Measurements from ENCODE around the gene PEF1. TPM values are rescaled to one million over a fixed set of nuclear protein-coding genes. Genes with fewer than 3 reads are reported as not detected.

Gene PEF1
- total RNA-seq, 1 donor from 2014 or later, result 70.9 TPM

DNA sequence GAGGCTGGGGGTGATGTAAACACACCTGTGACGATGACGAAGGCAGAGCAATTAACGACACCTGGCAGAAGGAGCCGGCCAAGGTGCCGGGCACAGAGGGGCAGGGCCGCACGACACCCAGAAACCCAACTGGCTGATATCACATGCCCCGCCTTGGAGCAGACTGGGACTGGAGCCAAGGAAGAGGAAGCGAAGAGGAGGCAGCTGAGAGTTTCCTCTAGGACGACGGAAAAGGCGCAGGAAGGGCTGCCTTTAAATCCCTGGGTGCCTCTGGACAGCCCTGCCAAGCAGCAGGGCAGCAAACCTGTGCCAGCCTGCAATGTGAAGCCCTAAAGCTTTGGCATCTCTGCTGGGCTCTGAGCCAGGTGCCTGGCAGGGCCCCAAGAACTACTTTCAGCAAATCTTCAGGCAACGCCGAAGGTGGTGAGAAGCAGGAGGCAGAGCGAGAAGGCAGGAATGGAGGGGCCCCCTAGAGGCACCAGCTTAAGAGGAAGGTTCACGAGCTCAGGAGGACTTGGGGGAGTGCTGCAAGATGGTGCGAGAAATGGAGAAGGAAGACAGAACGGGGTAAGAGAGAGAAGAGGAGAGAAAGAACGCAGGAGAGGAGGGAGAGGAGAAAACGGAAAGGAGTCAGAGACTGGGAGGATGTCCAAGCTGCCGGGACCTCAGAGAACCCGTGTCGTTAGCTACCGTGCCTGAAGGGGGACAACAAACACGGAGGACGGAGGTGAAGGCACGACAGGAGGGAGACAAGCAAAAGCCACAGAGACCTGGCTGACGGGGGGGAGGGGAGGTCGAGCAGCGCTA is 25.3 kb upstream of the PEF1 start:
- Mint-ChIP-seq H3K36me3 (ENCODE audit: low read depth, unreplicated experiment) (peaks cover 4% of the 10 kb centered on the region), H3K27ac (ENCODE audit: unreplicated experiment) (peak overlapping the region; percentile 86), H3K4me1 (ENCODE audit: unreplicated experiment) (peaks cover 15% of the 10 kb centered on the region), H3K27me3 (ENCODE audit: unreplicated experiment) (peaks cover 11% of the 10 kb centered on the region), H3K9me3 (ENCODE audit: unreplicated experiment) (no peaks in the 10 kb centered on the region), H3K4me3 (ENCODE audit: unreplicated experiment) (peak overlapping the region; percentile 47)
- DNase-seq (ENCODE audit: low spot score), result no peak
- TF ChIP-seq, protein P1, sequence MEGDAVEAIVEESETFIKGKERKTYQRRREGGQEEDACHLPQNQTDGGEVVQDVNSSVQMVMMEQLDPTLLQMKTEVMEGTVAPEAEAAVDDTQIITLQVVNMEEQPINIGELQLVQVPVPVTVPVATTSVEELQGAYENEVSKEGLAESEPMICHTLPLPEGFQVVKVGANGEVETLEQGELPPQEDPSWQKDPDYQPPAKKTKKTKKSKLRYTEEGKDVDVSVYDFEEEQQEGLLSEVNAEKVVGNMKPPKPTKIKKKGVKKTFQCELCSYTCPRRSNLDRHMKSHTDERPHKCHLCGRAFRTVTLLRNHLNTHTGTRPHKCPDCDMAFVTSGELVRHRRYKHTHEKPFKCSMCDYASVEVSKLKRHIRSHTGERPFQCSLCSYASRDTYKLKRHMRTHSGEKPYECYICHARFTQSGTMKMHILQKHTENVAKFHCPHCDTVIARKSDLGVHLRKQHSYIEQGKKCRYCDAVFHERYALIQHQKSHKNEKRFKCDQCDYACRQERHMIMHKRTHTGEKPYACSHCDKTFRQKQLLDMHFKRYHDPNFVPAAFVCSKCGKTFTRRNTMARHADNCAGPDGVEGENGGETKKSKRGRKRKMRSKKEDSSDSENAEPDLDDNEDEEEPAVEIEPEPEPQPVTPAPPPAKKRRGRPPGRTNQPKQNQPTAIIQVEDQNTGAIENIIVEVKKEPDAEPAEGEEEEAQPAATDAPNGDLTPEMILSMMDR (IDR thresholded peaks at IDR 0.05; ENCODE audit: unreplicated experiment), result no peak

DNA sequence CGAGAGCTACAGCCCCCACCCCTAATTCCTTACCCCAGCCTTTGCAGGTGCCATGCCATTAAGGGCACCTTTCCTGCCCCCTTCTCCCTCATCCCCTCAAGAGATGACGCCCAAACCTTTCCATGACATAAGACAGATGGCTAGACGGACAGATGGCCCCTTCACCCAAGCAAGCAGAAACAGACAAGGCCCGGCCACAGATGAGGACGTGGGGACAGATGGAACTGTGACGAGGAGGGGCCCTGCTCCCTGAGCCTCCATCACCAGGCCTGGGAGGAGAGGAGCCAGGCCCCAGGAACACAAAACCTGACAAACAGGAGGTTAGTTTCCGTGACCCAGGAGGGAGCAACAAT is 24.7 kb upstream of the PEF1 start:
- Mint-ChIP-seq H3K27me3 (ENCODE audit: unreplicated experiment) (peaks cover 11% of the 10 kb centered on the region), H3K4me3 (ENCODE audit: unreplicated experiment) (peak overlapping the region; percentile 47), H3K27ac (ENCODE audit: unreplicated experiment) (no peak overlapping the region), H3K9me3 (ENCODE audit: unreplicated experiment) (no peaks in the 10 kb centered on the region), H3K4me1 (ENCODE audit: unreplicated experiment) (peaks cover 15% of the 10 kb centered on the region), H3K36me3 (ENCODE audit: low read depth, unreplicated experiment) (peaks cover 4% of the 10 kb centered on the region)
- TF ChIP-seq, protein P1 (IDR thresholded peaks at IDR 0.05; ENCODE audit: unreplicated experiment), result no peak
- DNase-seq (ENCODE audit: low spot score), result no peak

DNA sequence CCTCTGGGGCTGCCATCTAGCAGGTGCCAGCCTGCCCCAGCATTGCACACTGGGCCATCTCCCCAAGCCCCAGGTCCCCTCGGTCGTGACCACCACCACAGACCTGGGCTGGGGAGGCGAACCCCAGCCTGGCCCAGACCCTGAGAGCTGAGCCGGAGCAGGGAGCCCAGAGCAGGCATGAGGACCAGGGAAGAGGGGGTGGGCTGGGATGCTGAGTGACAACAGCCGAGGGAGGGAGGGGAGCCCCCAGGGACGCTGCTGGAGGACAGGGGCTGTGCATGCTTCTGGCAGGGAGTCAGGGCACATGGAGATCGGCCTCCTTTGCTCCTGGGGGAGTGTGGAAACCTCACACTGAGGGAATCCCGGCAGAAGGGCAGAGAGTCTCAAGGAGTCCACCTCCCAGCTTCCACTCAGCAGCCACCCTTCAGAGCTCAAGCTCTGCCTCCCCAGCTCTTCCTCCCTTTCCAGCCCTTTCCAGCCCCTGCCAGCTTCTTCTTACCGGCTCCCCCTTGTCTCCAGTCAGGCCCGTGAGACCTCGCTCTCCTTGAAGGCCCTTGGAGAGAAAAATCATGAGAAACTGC is 23.7 kb upstream of the PEF1 start:
- TF ChIP-seq, protein P1 (IDR thresholded peaks at IDR 0.05; ENCODE audit: unreplicated experiment), result no peak
- Mint-ChIP-seq H3K27me3 (ENCODE audit: unreplicated experiment) (peaks cover 11% of the 10 kb centered on the region), H3K4me1 (ENCODE audit: unreplicated experiment) (peaks cover 15% of the 10 kb centered on the region), H3K27ac (ENCODE audit: unreplicated experiment) (no peak overlapping the region), H3K36me3 (ENCODE audit: low read depth, unreplicated experiment) (peaks cover 4% of the 10 kb centered on the region), H3K9me3 (ENCODE audit: unreplicated experiment) (no peaks in the 10 kb centered on the region), H3K4me3 (ENCODE audit: unreplicated experiment) (no peak overlapping the region)
- no peak for DNase-seq (ENCODE audit: low spot score)

DNA sequence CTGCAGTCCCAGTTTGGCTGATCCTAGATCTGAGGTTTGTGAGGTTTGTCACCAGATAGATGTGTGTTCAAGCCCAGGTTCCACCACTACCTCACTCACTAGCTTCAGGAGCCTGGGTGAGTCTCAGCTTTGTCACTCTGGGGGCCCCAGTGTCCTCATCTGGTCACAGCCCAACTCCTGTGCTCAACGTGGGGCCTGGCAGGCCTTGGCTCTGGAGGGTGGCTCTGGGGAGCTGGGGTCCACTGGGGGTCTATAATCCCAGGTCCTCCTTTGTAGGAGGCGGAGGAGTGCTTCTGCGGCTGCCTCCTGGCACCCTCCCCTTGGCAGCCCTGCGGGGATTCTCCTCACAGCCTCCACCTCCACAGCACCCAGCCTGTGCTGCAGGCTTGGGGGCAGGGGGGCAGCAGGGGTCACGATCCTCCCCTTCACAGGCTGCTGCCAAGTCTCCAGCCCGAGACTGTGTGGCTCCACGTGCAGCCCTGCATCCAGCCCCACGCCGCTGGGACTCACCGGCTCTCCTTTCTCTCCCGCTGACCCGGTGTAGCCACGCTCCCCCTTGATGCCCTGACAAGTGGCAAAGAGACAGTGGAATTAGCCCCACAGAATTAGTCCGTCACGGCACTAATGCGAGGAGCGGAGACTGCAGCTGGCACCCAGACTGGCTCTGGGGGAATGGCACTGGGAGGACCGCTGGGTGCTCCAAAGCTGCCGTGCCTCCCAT is 22.5 kb upstream of the PEF1 start:
- TF ChIP-seq, protein P1 (IDR thresholded peaks at IDR 0.05; ENCODE audit: unreplicated experiment), result no peak
- no peak overlapping the region for H3K27ac Mint-ChIP-seq (ENCODE audit: unreplicated experiment)
- peaks cover 11% of the 10 kb centered on the region for H3K27me3 Mint-ChIP-seq (ENCODE audit: unreplicated experiment)

More for the DNA sequence above, 22.5 kb upstream of the PEF1 start:
- peaks cover 4% of the 10 kb centered on the region for H3K36me3 Mint-ChIP-seq (ENCODE audit: low read depth, unreplicated experiment)
- H3K9me3 Mint-ChIP-seq (ENCODE audit: unreplicated experiment), result no peaks in the 10 kb centered on the region
- peaks cover 15% of the 10 kb centered on the region for H3K4me1 Mint-ChIP-seq (ENCODE audit: unreplicated experiment)
- no peak for DNase-seq (ENCODE audit: low spot score)
- no peak overlapping the region for H3K4me3 Mint-ChIP-seq (ENCODE audit: unreplicated experiment)

All from endothelial cell (in vitro differentiated cells).